HEK293T (cell line): Measurements from ENCODE around the gene ATG3.
"Not testable (repeated sequence)": the region's sequence is repeated elsewhere in the genome, so short reads cannot be mapped to it uniquely, and the experiment has no call there.

Source experiments
- FOXK2 ChIP-seq: fragments of 450-650 bp; IDR thresholded peaks from 2 replicates; pipeline ENCODE4 v1.6.1; 2016; ENCODE audit warnings: mild to moderate bottlenecking
- LEF1 ChIP-seq: fragments of 450-650 bp; IDR thresholded peaks from 2 replicates; pipeline ENCODE4 v1.6.1; 2017; ENCODE audit warnings: mild to moderate bottlenecking, borderline replicate concordance
- SUZ12 ChIP-seq: fragments of 450-650 bp; IDR thresholded peaks from 2 replicates; pipeline ENCODE4 v1.6.1; 2016; ENCODE audit warnings: mild to moderate bottlenecking
- TARDBP ChIP-seq: fragments of 450-650 bp; IDR thresholded peaks from 2 replicates; pipeline ENCODE4 v1.6.1; 2016
- TF ChIP-seq, protein P1 (sequence below): fragments of 450-650 bp; IDR thresholded peaks from 2 replicates; pipeline ENCODE4 v1.6.1; 2016

DNA sequence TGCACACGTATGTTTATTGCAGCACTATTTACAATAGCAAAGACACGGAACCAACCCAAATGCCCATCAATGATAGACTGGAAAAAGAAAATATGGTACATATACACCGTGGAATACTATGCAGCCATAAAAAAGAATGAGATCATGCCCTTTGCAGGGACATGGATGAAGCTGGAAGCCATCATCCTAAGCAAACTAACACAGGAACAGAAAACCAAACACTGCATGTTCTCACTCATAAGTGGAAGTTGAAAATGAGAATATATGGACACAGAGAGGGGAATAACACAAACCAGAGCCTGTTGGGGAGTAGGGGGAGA lies 67.4 kb downstream of the ATG3 start:
- not testable (repeated sequence) for TF ChIP-seq LEF1, TARDBP, FOXK2, SUZ12
- TF ChIP-seq, protein P1, sequence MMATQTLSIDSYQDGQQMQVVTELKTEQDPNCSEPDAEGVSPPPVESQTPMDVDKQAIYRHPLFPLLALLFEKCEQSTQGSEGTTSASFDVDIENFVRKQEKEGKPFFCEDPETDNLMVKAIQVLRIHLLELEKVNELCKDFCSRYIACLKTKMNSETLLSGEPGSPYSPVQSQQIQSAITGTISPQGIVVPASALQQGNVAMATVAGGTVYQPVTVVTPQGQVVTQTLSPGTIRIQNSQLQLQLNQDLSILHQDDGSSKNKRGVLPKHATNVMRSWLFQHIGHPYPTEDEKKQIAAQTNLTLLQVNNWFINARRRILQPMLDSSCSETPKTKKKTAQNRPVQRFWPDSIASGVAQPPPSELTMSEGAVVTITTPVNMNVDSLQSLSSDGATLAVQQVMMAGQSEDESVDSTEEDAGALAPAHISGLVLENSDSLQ: not testable (repeated sequence)
